IPS-20b (cell line): ENCODE data around the gene TEX14.
"Not testable (repeated sequence)": the region's sequence is repeated elsewhere in the genome, so short reads cannot be mapped to it uniquely, and the experiment has no call there.

Experiments
- H3K27ac ChIP-seq: one replicate; pipeline ENCODE4 v1.5.1; 2013; ENCODE audit warnings: low read length
- H3K27me3 ChIP-seq: 2 replicates; pipeline ENCODE4 v1.6.1; 2013; ENCODE audit warnings: mild to moderate bottlenecking, low read length, inconsistent platforms; ENCODE audit not compliant: insufficient read depth
- H3K36me3 ChIP-seq: 2 replicates; pipeline ENCODE4 v1.6.1; 2013; ENCODE audit warnings: low read depth, mild to moderate bottlenecking, inconsistent platforms, low read length, moderate library complexity; ENCODE audit not compliant: insufficient read depth
- H3K4me1 ChIP-seq: 2 replicates; pipeline ENCODE4 v1.6.1; 2013; ENCODE audit warnings: mild to moderate bottlenecking, control low read depth, inconsistent platforms, low read length, moderate library complexity; ENCODE audit not compliant: insufficient read depth
- H3K4me3 ChIP-seq: 2 replicates; pipeline ENCODE4 v1.5.1; 2013; ENCODE audit warnings: mild to moderate bottlenecking, low read length, inconsistent platforms
- H3K9ac ChIP-seq: 2 replicates; pipeline ENCODE4 v1.6.1; 2013; ENCODE audit warnings: low read depth, mild to moderate bottlenecking, inconsistent platforms, low read length, moderate library complexity
- H3K9me3 ChIP-seq: 2 replicates; pipeline ENCODE4 v1.6.1; 2013; ENCODE audit warnings: mild to moderate bottlenecking, low read depth, low read length, inconsistent platforms; ENCODE audit not compliant: insufficient read depth

Gene TEX14

DNA sequence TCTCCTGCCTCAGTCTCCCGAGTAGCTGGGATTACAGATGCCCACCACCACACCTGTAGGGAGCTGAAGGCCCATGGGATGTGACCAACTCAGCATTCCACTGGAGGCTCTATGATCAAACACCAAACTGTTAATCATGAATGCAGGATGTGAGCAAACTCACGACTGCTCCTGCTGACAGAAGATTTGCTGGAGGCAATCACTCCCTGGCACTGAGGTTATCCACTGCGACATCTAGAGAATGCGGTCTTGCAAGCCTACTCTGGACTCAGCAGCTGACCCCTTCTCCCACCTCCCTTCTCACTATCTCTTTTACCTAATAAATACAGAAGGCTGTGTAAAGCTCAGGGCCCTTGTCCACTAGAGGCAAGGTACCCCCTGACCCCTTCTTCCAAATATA lies 4.9 kb downstream of the TEX14 start:
- Histone ChIP-seq H3K4me3 (no peak overlapping the region), H3K27me3 (no peaks in the 10 kb centered on the region), H3K27ac (no peak overlapping the region), H3K36me3 (no peaks in the 10 kb centered on the region), H3K9me3 (no peaks in the 10 kb centered on the region), H3K4me1 (no peaks in the 10 kb centered on the region), H3K9ac (no peak overlapping the region)

DNA sequence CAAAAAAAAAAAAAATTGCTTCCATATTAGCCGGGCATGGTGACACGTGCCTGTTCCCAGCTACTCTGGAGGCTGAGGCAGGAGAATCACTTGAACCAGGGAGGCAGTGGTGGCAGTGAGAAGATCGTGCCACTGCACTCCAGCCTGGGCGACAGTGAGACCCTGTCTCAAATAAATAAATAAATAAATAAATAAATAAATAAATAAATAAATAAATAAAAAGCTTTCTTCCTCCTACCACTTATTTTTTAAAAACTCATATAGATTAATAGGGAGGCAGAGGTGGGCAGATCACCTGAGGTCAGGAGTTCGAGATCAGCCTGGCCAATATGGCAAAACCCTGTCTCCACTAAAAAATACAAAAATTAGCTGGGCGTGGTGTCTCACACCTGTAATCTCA lies 7.4 kb downstream of the TEX14 start:
- H3K27ac ChIP-seq, H3K36me3 ChIP-seq, H3K4me1 ChIP-seq, H3K27me3 ChIP-seq, H3K9me3 ChIP-seq, H3K4me3 ChIP-seq, H3K9ac ChIP-seq: not testable (repeated sequence)

DNA sequence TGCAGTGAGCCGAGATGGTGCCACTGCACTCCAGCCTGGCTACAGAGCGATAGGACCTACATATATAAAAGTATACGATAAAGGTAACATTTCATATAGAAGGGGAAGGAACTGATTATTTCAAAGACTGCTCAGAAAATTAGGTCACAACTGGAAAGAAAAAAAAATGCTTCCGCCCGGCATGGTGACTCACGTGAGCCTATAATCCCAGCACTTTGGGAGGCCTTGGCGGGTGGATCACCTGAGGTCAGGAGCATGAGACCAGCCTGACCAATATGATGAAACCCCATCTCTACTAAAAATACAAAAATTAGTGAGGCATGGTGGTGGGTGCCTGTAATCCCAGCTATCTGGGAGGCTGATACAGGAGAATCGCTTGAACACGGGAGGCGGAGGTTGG lies 7.8 kb downstream of the TEX14 start:
- no peaks in the 10 kb centered on the region for H3K27me3 ChIP-seq
- H3K36me3 ChIP-seq: no peaks in the 10 kb centered on the region
- no peaks in the 10 kb centered on the region for H3K4me1 ChIP-seq
- H3K9ac ChIP-seq: no peak overlapping the region
- no peaks in the 10 kb centered on the region for H3K9me3 ChIP-seq
- no peak overlapping the region for H3K4me3 ChIP-seq
- no peak overlapping the region for H3K27ac ChIP-seq

DNA sequence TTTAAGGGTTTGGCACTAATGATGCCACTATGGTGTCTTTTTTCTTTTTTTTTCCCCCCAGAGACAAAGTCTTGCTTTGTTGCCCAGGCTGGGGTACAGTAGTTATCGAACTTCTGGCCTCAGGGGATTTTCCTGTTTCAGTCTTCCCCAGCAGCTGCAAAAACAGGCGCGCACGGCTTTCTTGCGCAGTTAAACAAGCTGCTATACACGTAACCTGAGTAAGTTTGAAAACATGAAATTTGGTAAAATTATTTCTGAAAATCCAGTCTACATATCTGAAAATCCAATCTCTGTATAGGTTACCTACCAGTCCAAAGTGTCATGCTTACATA lies 11.8 kb downstream of the TEX14 start:
- Histone ChIP-seq H3K27me3 (no peaks in the 10 kb centered on the region), H3K9ac (0 out of 2 replicates have a peak overlapping the region, but pooled peaks have one; percentile 47), H3K36me3 (no peaks in the 10 kb centered on the region), H3K27ac (no peak overlapping the region), H3K9me3 (no peaks in the 10 kb centered on the region), H3K4me1 (no peaks in the 10 kb centered on the region), H3K4me3 (no peak overlapping the region)

- H3K9ac ChIP-seq: 0 out of 2 replicates have a peak overlapping the region, but pooled peaks have one; percentile 47
- H3K4me3 ChIP-seq: no peak overlapping the region
- no peaks in the 10 kb centered on the region for H3K36me3 ChIP-seq
- H3K9me3 ChIP-seq: no peaks in the 10 kb centered on the region
- no peak overlapping the region for H3K27ac ChIP-seq
- H3K4me1 ChIP-seq: no peaks in the 10 kb centered on the region
- H3K27me3 ChIP-seq: no peaks in the 10 kb centered on the region
These were observed 12.4 kb downstream of the TEX14 start for GRCh38 chr17:58679263-58680037.

DNA sequence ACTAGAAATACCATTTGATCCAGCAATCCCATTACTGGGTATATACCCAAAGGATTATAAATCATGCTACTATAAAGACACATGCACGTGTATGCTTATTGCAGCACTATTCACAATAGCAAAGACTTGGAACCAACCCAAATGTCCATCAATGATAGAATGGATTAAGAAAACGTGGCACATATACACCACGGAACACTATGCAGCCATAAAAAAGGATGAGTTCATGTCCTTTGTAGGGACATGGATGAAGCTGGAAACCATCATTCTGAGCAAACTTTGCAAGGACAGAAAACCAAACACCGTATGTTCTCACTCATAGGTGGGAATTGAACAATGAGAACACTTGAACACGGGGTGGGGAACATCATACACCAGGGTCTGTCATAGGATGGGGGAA lies 13.6 kb downstream of the TEX14 start:
- not testable (repeated sequence) for H3K27ac ChIP-seq, H3K9ac ChIP-seq, H3K9me3 ChIP-seq, H3K4me1 ChIP-seq, H3K4me3 ChIP-seq, H3K36me3 ChIP-seq, H3K27me3 ChIP-seq

DNA sequence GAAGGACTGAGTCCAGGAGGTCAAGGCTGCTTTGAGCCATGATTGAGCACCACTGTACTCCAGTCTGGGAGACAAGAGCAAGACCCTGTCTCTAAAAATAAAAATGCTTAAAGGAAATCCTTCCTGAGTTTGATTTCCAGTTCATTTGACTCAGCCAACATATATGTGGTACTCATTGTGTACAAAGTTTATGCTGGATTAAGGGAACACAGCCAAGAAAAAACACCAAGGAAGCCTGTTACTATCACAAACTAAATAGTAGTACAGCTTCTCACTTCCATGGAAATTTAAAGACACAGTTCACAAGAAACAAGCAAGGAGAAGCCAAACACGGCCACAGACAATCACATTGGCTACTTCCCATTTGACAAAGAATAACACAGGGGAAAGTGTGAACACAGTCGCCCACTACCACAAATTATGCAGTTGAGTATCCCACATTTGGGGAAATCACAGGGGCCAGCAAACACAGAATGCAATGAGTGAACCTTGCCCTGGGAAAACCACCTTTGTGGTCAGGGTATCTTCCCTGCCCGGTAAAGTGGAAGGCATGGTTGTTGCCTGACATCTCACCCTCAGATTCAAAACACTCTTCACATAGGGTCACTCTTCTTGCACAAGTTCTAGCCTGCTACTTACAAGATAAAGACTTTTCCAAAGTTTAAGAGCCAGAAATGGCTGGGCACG lies 14.5 kb downstream of the TEX14 start:
- Histone ChIP-seq H3K4me3 (no peak overlapping the region), H3K36me3 (no peaks in the 10 kb centered on the region), H3K27ac (no peak overlapping the region), H3K4me1 (no peaks in the 10 kb centered on the region), H3K9ac (no peak overlapping the region), H3K27me3 (no peaks in the 10 kb centered on the region), H3K9me3 (no peaks in the 10 kb centered on the region)

DNA sequence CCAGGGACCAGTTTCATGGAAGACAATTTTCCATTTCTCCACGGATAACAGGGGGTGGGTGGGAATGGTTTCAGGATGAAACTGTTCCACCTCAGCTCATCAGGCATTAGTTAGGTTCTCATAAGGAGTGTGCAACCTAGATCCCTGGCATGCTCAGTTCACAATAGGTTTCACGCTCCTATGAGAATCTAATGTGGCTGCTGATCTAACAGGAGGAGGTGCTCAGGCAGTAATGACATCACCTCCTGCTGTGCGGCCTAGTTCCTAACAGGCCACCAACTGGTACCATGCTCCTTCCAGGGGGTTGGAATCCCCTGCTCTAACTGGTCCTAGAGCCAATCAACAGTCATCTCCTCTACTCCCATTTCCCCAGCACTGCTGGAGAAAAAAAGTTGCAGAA lies 19.9 kb downstream of the TEX14 start:
- no peak overlapping the region for H3K9ac ChIP-seq
- H3K27me3 ChIP-seq: no peaks in the 10 kb centered on the region
- no peak overlapping the region for H3K27ac ChIP-seq
- no peaks in the 10 kb centered on the region for H3K4me1 ChIP-seq
- H3K9me3 ChIP-seq: no peaks in the 10 kb centered on the region
- no peak overlapping the region for H3K4me3 ChIP-seq
- no peaks in the 10 kb centered on the region for H3K36me3 ChIP-seq

DNA sequence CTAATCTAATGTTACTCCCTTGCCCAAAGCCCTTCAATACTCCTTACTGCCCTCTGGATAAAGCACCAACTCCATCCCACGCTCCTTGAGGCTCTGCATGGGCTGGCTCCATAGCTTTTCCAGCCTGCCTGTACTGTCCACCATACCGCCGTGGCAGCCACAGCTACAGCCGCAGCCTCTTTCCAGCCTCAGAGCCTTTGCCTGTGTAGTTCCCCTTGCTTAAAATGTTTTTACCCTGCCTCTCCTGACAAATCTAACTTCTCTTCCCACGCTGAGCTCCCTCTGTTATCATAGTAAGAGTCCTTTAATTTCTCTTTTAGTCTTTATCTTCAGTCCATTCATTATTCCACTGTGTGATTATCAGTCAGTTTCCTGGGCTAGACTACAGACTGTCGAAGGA lies 22.0 kb downstream of the TEX14 start:
- no peaks in the 10 kb centered on the region for H3K27me3 ChIP-seq
- no peaks in the 10 kb centered on the region for H3K36me3 ChIP-seq
- no peak overlapping the region for H3K9ac ChIP-seq
- no peak overlapping the region for H3K4me3 ChIP-seq
- no peak overlapping the region for H3K27ac ChIP-seq
- no peaks in the 10 kb centered on the region for H3K4me1 ChIP-seq
- no peaks in the 10 kb centered on the region for H3K9me3 ChIP-seq

DNA sequence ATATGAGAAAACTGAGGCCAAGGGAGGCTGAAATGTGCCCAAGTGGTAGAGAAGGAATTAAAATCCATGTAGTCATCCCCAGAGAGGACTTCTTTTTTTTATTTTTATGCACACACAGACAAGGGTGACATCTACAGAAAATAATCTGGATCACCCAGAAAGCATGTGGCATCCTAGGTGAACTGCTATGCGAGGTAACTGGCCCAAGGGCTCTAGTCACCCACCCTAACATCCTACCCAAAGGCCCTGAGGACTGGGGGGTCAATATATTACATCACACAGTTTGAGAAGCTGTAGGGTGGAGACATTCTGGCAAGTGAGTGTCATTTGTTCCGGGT lies 23.3 kb downstream of the TEX14 start:
- no peak overlapping the region for H3K27ac ChIP-seq

GRCh38 chr17:58667934-58668597 lies 23.8 kb downstream of the TEX14 start:
- H3K4me3 ChIP-seq: no peak overlapping the region
- no peak overlapping the region for H3K27ac ChIP-seq
- no peaks in the 10 kb centered on the region for H3K36me3 ChIP-seq
- H3K9ac ChIP-seq: no peak overlapping the region
- no peaks in the 10 kb centered on the region for H3K27me3 ChIP-seq
- H3K4me1 ChIP-seq: no peaks in the 10 kb centered on the region
- H3K9me3 ChIP-seq: no peaks in the 10 kb centered on the region

More for the DNA sequence above, 23.3 kb downstream of the TEX14 start:
- H3K27me3 ChIP-seq: no peaks in the 10 kb centered on the region
- no peaks in the 10 kb centered on the region for H3K9me3 ChIP-seq
- H3K4me1 ChIP-seq: no peaks in the 10 kb centered on the region
- no peaks in the 10 kb centered on the region for H3K36me3 ChIP-seq
- no peak overlapping the region for H3K9ac ChIP-seq
- no peak overlapping the region for H3K4me3 ChIP-seq

GRCh38 chr17:58666858-58667267 lies 25.0 kb downstream of the TEX14 start:
- no peaks in the 10 kb centered on the region for H3K4me1 ChIP-seq
- no peaks in the 10 kb centered on the region for H3K9me3 ChIP-seq
- H3K27ac ChIP-seq: no peak overlapping the region
- no peaks in the 10 kb centered on the region for H3K27me3 ChIP-seq
- H3K36me3 ChIP-seq: no peaks in the 10 kb centered on the region
- no peak overlapping the region for H3K4me3 ChIP-seq
- no peak overlapping the region for H3K9ac ChIP-seq
